ENCODE measurements around the gene GALNT18. TPM values are rescaled to one million over a fixed set of nuclear protein-coding genes. Genes with fewer than 3 reads are reported as not detected.

The GALNT18 gene
- total RNA-seq, 3 donors from 2014 or later (not counting 1 experiment from before 2014, with no cell fraction given) = 0.18 to 0.42 (median 0.38) TPM

DNA sequence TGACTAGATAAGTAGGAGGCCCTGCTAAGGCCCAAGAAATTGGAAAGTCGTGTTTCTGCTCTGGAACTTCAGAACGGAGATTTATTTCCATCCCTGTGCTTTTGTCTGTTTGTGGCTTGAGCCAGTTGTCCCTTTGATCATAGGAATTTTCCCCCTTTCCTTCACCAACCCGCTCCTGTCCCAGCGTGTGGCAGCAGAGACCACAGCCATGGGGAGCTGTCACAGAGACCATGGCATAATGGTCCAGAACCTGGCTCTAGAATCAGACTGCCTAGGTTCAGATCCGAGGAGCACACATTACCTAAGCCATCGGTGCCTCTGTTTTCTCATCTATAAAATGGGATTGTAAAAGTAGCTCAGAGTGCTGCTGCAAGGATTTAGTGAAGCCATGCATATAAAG is 128.1 kb downstream of the GALNT18 start:
- TF ChIP-seq, protein P1, sequence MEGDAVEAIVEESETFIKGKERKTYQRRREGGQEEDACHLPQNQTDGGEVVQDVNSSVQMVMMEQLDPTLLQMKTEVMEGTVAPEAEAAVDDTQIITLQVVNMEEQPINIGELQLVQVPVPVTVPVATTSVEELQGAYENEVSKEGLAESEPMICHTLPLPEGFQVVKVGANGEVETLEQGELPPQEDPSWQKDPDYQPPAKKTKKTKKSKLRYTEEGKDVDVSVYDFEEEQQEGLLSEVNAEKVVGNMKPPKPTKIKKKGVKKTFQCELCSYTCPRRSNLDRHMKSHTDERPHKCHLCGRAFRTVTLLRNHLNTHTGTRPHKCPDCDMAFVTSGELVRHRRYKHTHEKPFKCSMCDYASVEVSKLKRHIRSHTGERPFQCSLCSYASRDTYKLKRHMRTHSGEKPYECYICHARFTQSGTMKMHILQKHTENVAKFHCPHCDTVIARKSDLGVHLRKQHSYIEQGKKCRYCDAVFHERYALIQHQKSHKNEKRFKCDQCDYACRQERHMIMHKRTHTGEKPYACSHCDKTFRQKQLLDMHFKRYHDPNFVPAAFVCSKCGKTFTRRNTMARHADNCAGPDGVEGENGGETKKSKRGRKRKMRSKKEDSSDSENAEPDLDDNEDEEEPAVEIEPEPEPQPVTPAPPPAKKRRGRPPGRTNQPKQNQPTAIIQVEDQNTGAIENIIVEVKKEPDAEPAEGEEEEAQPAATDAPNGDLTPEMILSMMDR (IDR thresholded peaks at IDR 0.05) = no peak
- no peak for DNase-seq
- WGBS (ENCODE audit: insufficient coverage) = 88% methylated on average over 6 of the region's 6 CpGs

DNA sequence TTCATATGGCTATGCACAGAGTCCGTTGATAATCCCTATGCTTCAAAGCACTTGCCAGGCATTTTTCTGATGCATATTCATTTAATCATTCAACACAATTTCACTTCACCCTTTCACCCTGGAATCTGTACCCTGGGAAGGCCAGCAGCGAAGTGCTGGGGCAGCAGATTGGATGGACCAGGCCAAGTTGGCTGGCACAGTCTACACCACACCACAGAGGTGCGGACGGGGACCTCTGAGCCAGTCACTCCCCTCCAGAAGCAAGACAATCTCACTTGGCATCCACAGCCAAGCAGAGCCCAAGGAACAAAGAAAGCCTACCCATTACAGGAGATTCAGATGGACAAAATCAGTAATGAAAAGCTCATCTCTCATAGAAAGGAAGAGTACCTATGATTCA is 130.2 kb downstream of the GALNT18 start:
- no peak overlapping the region for H3K27ac ChIP-seq (ENCODE audit: low read length)
- DNase-seq = no peak
- Mint-ChIP-seq H3K9me3 (no peaks in the 10 kb centered on the region), H3K4me3 (no peak overlapping the region), H3K36me3 (no peaks in the 10 kb centered on the region), H3K4me1 (peaks cover 0 to 5% of the 10 kb centered on the region in 2 donors), H3K27me3 (ENCODE audit: low read depth in 2 of 2) (peaks cover 8 to 13% of the 10 kb centered on the region in 2 donors), H3K27ac (no peak overlapping the region)
- ATAC-seq = no peak
- no peaks in the 10 kb centered on the region for H3K36me3 ChIP-seq (ENCODE audit: control insufficient read depth, insufficient read depth, low read length)
- intact Hi-C loops (cut with micrococcal nuclease) = no loop called here
- no peaks in the 10 kb centered on the region for H3K27me3 ChIP-seq (ENCODE audit: control insufficient read depth, insufficient read depth, low read length)
- 91% methylated on average over 4 of the region's 4 CpGs for WGBS (ENCODE audit: insufficient coverage)
- no peaks in the 10 kb centered on the region for H3K9me3 ChIP-seq (ENCODE audit: control insufficient read depth, insufficient read depth, low read length)
- no peaks in the 10 kb centered on the region for H3K4me1 ChIP-seq (ENCODE audit: control insufficient read depth, insufficient read depth, low read length)
- no peak overlapping the region for H3K4me3 ChIP-seq (ENCODE audit: low read length)
- TF ChIP-seq, protein P1 (IDR thresholded peaks at IDR 0.05) = no peak

More for the DNA sequence above, 128.1 kb downstream of the GALNT18 start:
- H3K9me3 ChIP-seq (ENCODE audit: control insufficient read depth, insufficient read depth, low read length) = no peaks in the 10 kb centered on the region
- Mint-ChIP-seq H3K9me3 (no peaks in the 10 kb centered on the region), H3K4me1 (peaks cover 0 to 5% of the 10 kb centered on the region in 2 donors), H3K27me3 (ENCODE audit: low read depth in 2 of 2) (peaks cover 8 to 13% of the 10 kb centered on the region in 2 donors), H3K27ac (no peak overlapping the region), H3K4me3 (no peak overlapping the region), H3K36me3 (no peaks in the 10 kb centered on the region)
- no peaks in the 10 kb centered on the region for H3K27me3 ChIP-seq (ENCODE audit: control insufficient read depth, insufficient read depth, low read length)
- no peaks in the 10 kb centered on the region for H3K4me1 ChIP-seq (ENCODE audit: control insufficient read depth, insufficient read depth, low read length)
- H3K4me3 ChIP-seq (ENCODE audit: low read length) = no peak overlapping the region
- intact Hi-C loops (cut with micrococcal nuclease) = loop anchor here (2.0 kb wide), 1 partner anchor 295 kb away; no protein-coding TSS in a partner anchor
- no peak for ATAC-seq
- H3K36me3 ChIP-seq (ENCODE audit: control insufficient read depth, insufficient read depth, low read length) = no peaks in the 10 kb centered on the region
- H3K27ac ChIP-seq (ENCODE audit: low read length) = no peak overlapping the region

DNA sequence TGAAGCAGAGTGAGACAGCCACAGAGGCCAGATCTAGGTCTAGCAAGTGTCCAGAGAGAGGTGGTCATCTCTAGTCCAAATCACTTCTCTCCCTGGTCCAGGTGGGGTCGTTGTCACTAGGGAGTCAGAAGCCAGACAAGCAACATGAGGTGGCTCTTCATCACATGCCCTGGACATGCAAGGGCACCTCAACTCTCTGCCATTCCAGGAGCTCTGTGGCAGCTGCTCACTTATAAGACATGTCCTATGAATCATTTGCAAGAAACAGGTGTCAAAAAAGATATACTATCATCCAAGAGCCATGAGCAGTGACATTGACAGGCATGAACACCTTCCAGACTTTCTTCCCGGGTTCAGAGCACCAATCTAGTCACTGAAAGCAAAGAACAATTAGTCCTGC is 130.8 kb downstream of the GALNT18 start:
- ATAC-seq (no peak), DNase-seq (no peak)
- Mint-ChIP-seq H3K4me3 (no peak overlapping the region), H3K27me3 (ENCODE audit: low read depth in 2 of 2) (peaks cover 8 to 13% of the 10 kb centered on the region in 2 donors), H3K36me3 (no peaks in the 10 kb centered on the region), H3K27ac (no peak overlapping the region), H3K9me3 (no peaks in the 10 kb centered on the region), H3K4me1 (peaks cover 0 to 5% of the 10 kb centered on the region in 2 donors)
- no peak overlapping the region for H3K27ac ChIP-seq (ENCODE audit: low read length)
- H3K36me3 ChIP-seq (ENCODE audit: control insufficient read depth, insufficient read depth, low read length) = no peaks in the 10 kb centered on the region
- no peaks in the 10 kb centered on the region for H3K27me3 ChIP-seq (ENCODE audit: control insufficient read depth, insufficient read depth, low read length)
- 71% methylated on average over 2 of the region's 2 CpGs for WGBS (ENCODE audit: insufficient coverage)
- intact Hi-C loops (cut with micrococcal nuclease) = no loop called here
- H3K4me1 ChIP-seq (ENCODE audit: control insufficient read depth, insufficient read depth, low read length) = no peaks in the 10 kb centered on the region
- TF ChIP-seq, protein P1 (IDR thresholded peaks at IDR 0.05) = no peak
- H3K4me3 ChIP-seq (ENCODE audit: low read length) = no peak overlapping the region
- H3K9me3 ChIP-seq (ENCODE audit: control insufficient read depth, insufficient read depth, low read length) = no peaks in the 10 kb centered on the region

DNA sequence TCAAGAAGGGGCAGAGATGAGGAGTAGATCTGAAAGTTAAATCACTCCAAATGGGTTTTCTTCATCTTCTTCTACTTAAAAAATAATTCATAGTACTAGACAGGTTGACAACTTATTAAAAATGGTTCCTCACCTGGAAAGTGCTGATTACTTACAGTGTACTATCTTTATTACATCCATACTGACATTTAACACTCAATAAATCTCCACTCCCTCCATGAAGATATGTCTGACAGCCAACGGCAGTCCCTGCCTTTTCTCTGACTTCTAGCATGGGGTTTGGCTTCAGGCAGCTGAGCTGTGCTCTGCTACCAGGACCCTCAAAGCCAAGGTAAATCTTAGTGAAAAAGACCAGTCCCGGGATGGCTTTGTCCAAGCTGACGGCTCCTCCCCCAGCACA is 135.4 kb downstream of the GALNT18 start:
- no peak overlapping the region for H3K4me3 Mint-ChIP-seq
- Histone ChIP-seq H3K4me3 (ENCODE audit: low read length) (no peak overlapping the region), H3K36me3 (ENCODE audit: control insufficient read depth, insufficient read depth, low read length) (no peaks in the 10 kb centered on the region), H3K27me3 (ENCODE audit: control insufficient read depth, insufficient read depth, low read length) (no peaks in the 10 kb centered on the region), H3K27ac (ENCODE audit: low read length) (no peak overlapping the region), H3K4me1 (ENCODE audit: control insufficient read depth, insufficient read depth, low read length) (no peaks in the 10 kb centered on the region), H3K9me3 (ENCODE audit: control insufficient read depth, insufficient read depth, low read length) (no peaks in the 10 kb centered on the region)
- peaks cover 0 to 2% of the 10 kb centered on the region in 2 donors for H3K27me3 Mint-ChIP-seq (ENCODE audit: low read depth in 2 of 2)
- 86% methylated on average over 3 of the region's 3 CpGs for WGBS (ENCODE audit: insufficient coverage)
- TF ChIP-seq, protein P1 (IDR thresholded peaks at IDR 0.05) = no peak
- H3K4me1 Mint-ChIP-seq = no peaks in the 10 kb centered on the region
- intact Hi-C loops (cut with micrococcal nuclease) = no loop called here
- DNase-seq = no peak
- no peak overlapping the region for H3K27ac Mint-ChIP-seq
- no peaks in the 10 kb centered on the region for H3K36me3 Mint-ChIP-seq
- ATAC-seq = no peak
- no peaks in the 10 kb centered on the region for H3K9me3 Mint-ChIP-seq

All from natural killer cell (primary cell).